Cardiac septum (tissue), 1 donor: ENCODE measurements around the gene SHISAL2A. TPM values are rescaled to one million over a fixed set of nuclear protein-coding genes. Genes with fewer than 3 reads are reported as not detected.

Experiments used
- DNase-seq: peaks from one replicate; pipeline ENCODE4 v3.0.0-alpha.2; 2020; ENCODE audit warnings: low spot score
- intact Hi-C: fragments of 100-400 bp; cut with DNase I; formaldehyde crosslinking; loops from one replicate; pipeline ENCODE4 v1.14.0; 2022
- total RNA-seq: library from RNA; stranded (reverse); fragmentation: NEBNext Ultra II Directional; extraction: Animal tissue kit (Norgen Biotek cat#: 25700); gene quantifications from one replicate; pipeline ENCODE4 v1.2.1, GENCODE V29; 2021
- donor health status: DM: no; HTN: no; CAD: no.

The SHISAL2A gene
- total RNA-seq, 1 donor from 2014 or later, result not detected

- intact Hi-C loops, result no loop called here
- no peak for DNase-seq
These were observed 20.4 kb downstream of the SHISAL2A start for GRCh38 chr1:52653207-52653849.

DNA sequence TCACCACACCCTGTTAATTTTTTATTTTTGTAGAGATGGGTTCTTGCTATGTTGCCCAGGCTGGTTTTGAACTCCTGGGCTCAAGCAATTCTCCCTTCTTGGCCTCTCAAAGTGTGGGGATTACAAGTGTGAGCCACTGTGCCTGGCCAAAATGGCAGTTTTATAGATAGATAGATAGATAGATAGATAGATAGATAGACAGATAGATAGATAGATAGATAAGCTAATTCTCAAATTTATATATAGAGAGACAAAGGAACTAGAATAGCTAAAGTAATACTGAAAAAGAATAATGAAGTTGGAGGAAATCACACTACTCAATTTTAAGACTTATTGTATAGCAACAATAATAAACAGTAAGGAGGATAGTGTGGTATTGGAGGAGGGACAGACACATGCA lies 21.1 kb downstream of the SHISAL2A start:
- DNase-seq, result no peak
- intact Hi-C loops, result no loop called here

DNA sequence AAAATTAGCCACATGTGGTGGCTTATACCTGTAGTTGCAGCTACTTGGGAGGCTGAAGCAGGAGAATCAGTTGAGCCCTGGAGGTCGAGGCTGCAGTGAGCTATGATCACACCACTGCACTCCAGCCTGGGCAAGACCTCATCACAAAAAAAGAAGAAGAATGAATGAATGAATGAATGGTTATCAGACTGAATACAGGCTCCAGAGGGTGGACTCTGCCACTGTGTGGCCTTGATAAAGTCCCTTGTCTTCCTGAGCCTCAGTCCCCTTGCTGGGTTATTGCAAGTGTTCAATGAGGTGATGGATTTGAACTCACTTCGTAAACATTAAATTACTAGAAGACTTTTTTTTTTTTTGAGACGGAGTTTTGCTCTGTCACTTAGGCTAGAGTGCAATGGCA lies 24.7 kb downstream of the SHISAL2A start:
- intact Hi-C loops, result no loop called here
- no peak for DNase-seq

GRCh38 chr1:52658795-52659194 lies 25.8 kb downstream of the SHISAL2A start:
- DNase-seq, result no peak
- intact Hi-C loops, result no loop called here

DNA sequence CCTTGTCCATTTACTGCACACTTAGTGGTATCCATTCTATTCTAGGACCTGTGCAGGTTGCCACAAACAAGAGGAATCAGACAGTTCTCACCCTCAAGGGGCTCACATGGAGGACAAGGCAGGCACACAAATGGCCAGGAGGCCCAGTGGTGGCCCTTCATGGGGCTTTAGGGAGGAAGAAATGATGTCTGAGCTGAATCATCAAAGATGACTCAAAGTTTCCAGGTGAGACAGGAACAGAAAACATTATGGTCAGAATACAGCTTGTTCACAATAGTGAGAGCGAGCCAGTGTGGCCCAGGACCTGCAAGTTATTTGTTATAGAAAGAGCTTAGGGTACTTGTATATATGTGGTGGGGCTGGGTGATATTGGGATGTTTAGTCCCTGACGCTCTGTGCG lies 26.4 kb downstream of the SHISAL2A start:
- DNase-seq, result no peak
- intact Hi-C loops, result no loop called here

- intact Hi-C loops, result no loop called here
- no peak for DNase-seq
These were observed 27.1 kb downstream of the SHISAL2A start for GRCh38 chr1:52659851-52660596.

- intact Hi-C loops, result no loop called here
- no peak for DNase-seq
These were observed 27.8 kb downstream of the SHISAL2A start for GRCh38 chr1:52660807-52661206.

GRCh38 chr1:52662645-52663313 lies 29.8 kb downstream of the SHISAL2A start:
- intact Hi-C loops, result no loop called here
- no peak for DNase-seq

- intact Hi-C loops, result no loop called here
- DNase-seq, result no peak
These were observed 30.7 kb downstream of the SHISAL2A start for GRCh38 chr1:52663716-52664115.

GRCh38 chr1:52665006-52665941 lies 32.3 kb downstream of the SHISAL2A start:
- intact Hi-C loops, result no loop called here
- no peak for DNase-seq

DNA sequence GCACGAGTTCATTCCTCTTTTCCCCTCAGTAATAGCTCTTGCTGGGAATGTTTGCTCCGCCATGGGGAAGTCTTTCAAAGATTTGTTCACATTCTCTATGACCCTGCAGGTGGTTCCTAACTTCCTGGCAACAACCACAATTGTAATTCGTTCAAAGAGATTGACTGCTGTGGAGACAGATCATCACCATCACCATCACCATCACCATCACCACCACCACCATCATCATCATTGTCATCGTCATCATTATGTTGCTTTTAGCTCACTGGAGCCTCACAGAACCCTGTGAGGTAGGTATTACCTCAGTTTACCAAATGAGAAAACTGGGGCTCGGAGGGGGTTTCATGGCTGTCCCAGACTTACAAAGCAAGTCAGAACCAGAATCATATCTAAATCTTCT lies 34.3 kb downstream of the SHISAL2A start:
- intact Hi-C loops, result no loop called here
- no peak for DNase-seq

GRCh38 chr1:52667984-52668383 lies 35.0 kb downstream of the SHISAL2A start:
- no peak for DNase-seq
- intact Hi-C loops, result no loop called here

DNA sequence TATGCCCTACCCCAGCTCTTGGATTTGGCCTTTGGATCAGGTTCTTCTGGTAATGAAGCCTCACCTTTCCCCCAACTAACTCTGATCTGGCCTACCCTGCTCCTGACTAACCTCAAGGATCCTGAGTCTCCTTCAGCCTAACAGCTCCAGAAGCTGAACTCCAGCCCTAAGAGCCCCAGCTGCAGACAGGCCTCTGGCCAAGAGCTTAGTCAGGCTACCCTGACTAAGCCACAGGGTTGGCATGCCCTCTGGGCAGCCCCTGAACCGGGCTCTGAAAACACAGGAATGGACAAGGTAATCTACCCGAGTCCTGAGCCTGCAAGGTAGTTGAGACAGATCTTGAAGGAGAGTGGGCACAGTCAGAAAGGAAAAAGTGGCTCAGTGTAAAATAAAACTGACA lies 35.7 kb downstream of the SHISAL2A start:
- intact Hi-C loops, result no loop called here
- DNase-seq, result no peak

DNA sequence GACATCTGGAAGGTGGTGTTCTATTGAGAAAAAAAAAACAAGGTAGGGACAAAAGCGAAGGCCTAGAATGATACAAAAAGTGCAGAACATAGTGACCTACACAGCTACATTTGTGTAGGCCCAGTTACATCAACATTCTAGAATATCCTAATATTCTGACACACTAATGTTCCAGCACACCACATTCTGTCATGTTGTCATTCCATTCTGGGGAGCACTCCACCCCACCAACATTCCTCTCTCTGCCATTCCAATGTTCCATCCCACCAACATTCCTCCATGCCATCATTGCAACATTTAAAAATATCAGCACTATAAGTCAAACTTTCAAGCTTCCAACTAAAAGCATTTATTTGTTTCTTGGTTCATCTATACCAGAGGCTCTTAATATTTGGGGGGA lies 36.7 kb downstream of the SHISAL2A start:
- DNase-seq, result no peak

GRCh38 chr1:52670604-52671003 lies 37.6 kb downstream of the SHISAL2A start:
- DNase-seq, result no peak
- intact Hi-C loops, result no loop called here

More for the DNA sequence above, 36.7 kb downstream of the SHISAL2A start:
- intact Hi-C loops, result no loop called here

- DNase-seq, result no peak
- intact Hi-C loops, result no loop called here
These were observed 40.0 kb downstream of the SHISAL2A start for GRCh38 chr1:52672946-52673345.

GRCh38 chr1:52673513-52673912 lies 40.5 kb downstream of the SHISAL2A start:
- intact Hi-C loops, result no loop called here
- no peak for DNase-seq

DNA sequence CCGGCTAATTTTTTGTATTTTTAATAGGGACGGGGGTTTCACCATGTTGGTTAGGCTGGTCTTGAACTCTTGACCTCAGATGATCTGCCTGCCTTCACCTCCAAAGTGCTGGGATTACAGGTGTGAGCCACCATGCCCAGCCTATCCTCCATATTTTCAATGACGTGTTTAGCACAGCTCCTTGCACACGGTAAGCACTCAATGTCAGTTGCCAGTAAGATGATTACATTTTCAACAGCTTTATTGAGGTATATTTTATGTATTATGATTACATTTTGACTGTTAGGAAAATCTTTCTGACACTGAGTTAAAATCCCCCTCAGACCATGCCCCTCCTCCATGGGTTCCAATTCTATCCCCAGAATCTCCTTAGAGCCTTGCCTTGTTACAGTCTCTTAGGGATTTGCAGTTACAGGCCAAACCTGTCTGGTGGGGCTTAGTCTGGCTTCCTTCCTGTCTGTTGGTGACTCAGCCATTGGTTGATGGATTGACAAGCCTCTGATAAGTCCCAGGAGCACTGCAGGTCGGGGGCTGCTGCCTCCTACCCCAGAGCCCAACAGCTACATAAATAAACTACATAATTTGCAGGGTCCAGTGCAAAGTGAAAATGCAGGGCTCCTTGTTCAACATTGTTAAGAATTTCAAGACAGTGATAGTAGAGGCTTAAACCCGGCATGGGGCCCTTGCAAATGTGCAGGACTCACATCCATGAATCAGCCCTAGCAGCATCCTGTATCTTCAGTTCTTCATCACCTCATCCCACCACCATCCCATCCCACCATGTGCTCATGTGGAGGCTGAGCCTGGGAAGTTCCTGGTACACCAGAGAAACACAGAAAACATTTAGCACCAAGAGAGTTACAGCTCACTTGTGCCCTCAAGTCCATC lies 41.8 kb downstream of the SHISAL2A start:
- intact Hi-C loops, result no loop called here
- DNase-seq, result no peak
